Ectodermal cell (in vitro differentiated cells): ENCODE results near the gene CD200.

Experiments
- H3K27ac ChIP-seq: 2 replicates; pipeline ENCODE4 v1.7.0; 2013; ENCODE audit warnings: mild to moderate bottlenecking, low read depth, low read length; ENCODE audit not compliant: insufficient read depth, poor library complexity, severe bottlenecking
- H3K27me3 ChIP-seq: 2 replicates; pipeline ENCODE4 v1.7.0; 2013; ENCODE audit warnings: mild to moderate bottlenecking, low read length; ENCODE audit not compliant: insufficient read depth, control insufficient read depth, poor library complexity, severe bottlenecking
- H3K36me3 ChIP-seq: one replicate; pipeline ENCODE4 v1.7.0; 2013; ENCODE audit warnings: low read length; ENCODE audit not compliant: control insufficient read depth, insufficient read depth
- H3K4me1 ChIP-seq: one replicate; pipeline ENCODE4 v1.7.0; 2013; ENCODE audit warnings: low read length; ENCODE audit not compliant: control insufficient read depth, insufficient read depth
- H3K4me3 ChIP-seq: 2 replicates; pipeline ENCODE4 v1.7.0; 2013; ENCODE audit warnings: low read depth, low read length, control low read depth; ENCODE audit not compliant: insufficient read depth
- H3K9me3 ChIP-seq: 2 replicates; pipeline ENCODE4 v1.7.0; 2013; ENCODE audit warnings: mild to moderate bottlenecking, low read length, moderate library complexity; ENCODE audit not compliant: control insufficient read depth
- WGBS, 2 experiments: methylation state at CpG; one replicate each; pipeline ENCODE4 v1.1.7; 2013; ENCODE audit warnings: missing lambda C conversion rate in 2 of 2; 5-methylcytosine and 5-hydroxymethylcytosine counted together

CD200 gene

DNA sequence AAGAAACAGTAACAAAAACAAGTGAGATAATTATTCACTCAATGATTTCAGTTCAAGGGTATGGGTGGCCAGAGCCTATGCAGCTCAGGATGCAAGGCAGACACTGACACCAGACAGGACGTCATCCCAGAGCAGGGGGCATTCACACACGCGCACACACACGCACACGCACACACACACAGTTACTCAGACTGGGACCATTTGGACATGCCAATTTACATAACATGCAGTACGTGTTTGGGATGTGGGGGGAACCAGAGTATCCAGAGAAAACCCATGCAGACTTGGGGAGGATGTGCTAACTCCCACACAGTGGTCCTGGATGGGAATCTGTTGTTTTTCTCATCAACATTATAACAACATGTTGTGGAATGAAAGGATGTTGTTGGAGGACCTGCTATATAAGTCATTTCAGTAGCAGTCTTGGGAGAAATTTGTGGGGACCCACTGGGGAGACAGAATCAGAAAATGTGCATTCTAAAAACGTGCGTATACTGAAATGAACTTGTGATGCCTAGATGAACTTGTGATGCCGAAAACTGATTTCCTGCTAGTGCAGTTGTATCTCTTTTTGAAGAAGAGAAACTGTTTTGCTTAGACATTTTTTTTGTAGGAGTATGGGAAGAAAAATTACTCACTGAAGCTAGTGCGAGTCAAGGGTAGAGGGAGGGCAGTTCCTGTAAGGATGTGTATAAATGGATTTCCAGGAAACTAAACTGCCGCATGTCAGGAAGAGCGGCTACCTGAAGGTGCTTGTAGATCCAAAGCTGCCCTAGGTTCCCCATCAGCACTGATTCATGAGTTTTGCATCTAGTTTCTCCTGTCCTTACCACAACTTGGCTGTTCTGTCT, 25.2 kb downstream of the CD200 start:
- Histone ChIP-seq H3K9me3 (no peaks in the 10 kb centered on the region), H3K4me3 (no peak overlapping the region), H3K27ac (no peak overlapping the region), H3K4me1 (peaks cover 9% of the 10 kb centered on the region), H3K36me3 (peaks cover 15% of the 10 kb centered on the region), H3K27me3 (no peaks in the 10 kb centered on the region)
- 96 to 97% methylated on average over 12 of the region's 12 CpGs for WGBS, 2 experiments

- H3K27me3 ChIP-seq = no peaks in the 10 kb centered on the region
- no peaks in the 10 kb centered on the region for H3K9me3 ChIP-seq
- no peak overlapping the region for H3K27ac ChIP-seq
- 94 to 100% methylated on average over 2 of the region's 2 CpGs for WGBS, 2 experiments
- no peaks in the 10 kb centered on the region for H3K4me1 ChIP-seq
- H3K36me3 ChIP-seq = peaks cover 15% of the 10 kb centered on the region
- no peak overlapping the region for H3K4me3 ChIP-seq
Measured at GRCh38 chr3:112360561-112360960, 27.6 kb downstream of the CD200 start.

DNA sequence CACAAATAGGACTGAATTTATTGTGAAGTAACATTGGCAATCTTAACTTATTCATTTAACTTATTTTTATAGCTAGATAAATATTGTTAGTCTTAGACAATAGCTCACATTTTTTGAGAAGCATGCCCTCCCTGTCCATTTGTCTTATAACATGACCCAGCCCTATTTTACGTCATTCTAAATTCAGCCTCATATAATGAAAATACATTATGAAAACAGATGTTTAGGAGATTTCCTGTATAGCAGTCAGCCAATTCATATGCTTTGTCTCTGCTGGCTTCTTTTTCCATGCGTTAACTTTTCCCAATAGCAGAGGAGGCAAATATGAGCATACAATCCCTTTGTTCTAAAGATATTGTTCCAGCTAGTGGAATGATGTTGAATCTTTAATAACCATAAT, 29.3 kb downstream of the CD200 start:
- H3K27ac ChIP-seq = no peak overlapping the region
- H3K4me3 ChIP-seq = no peak overlapping the region
- no peaks in the 10 kb centered on the region for H3K27me3 ChIP-seq
- H3K36me3 ChIP-seq = peaks cover 15% of the 10 kb centered on the region
- H3K9me3 ChIP-seq = no peaks in the 10 kb centered on the region
- H3K4me1 ChIP-seq = no peaks in the 10 kb centered on the region
- 91 to 100% methylated on average over 1 of the region's 2 CpGs for WGBS, 2 experiments

GRCh38 chr3:112364291-112364690, 31.3 kb downstream of the CD200 start:
- Histone ChIP-seq H3K36me3 (peaks cover 12% of the 10 kb centered on the region), H3K9me3 (no peaks in the 10 kb centered on the region), H3K4me1 (no peaks in the 10 kb centered on the region), H3K4me3 (no peak overlapping the region), H3K27ac (no peak overlapping the region), H3K27me3 (no peaks in the 10 kb centered on the region)
- no CpG with 5 or more reads among the region's 1 CpG for WGBS, 2 experiments

GRCh38 chr3:112365035-112365434, 32.1 kb downstream of the CD200 start:
- H3K4me1 ChIP-seq = no peaks in the 10 kb centered on the region
- no peak overlapping the region for H3K4me3 ChIP-seq
- H3K27ac ChIP-seq = no peak overlapping the region
- H3K36me3 ChIP-seq = peaks cover 12% of the 10 kb centered on the region
- H3K9me3 ChIP-seq = no peaks in the 10 kb centered on the region
- H3K27me3 ChIP-seq = no peaks in the 10 kb centered on the region
- whole genome bisulfite sequencing, 2 experiments = 88 to 100% methylated on average over 2 of the region's 2 CpGs

- 92 to 93% methylated on average over 3 of the region's 3 CpGs for WGBS, 2 experiments
Measured at GRCh38 chr3:112365636-112366035, 32.7 kb downstream of the CD200 start.

DNA sequence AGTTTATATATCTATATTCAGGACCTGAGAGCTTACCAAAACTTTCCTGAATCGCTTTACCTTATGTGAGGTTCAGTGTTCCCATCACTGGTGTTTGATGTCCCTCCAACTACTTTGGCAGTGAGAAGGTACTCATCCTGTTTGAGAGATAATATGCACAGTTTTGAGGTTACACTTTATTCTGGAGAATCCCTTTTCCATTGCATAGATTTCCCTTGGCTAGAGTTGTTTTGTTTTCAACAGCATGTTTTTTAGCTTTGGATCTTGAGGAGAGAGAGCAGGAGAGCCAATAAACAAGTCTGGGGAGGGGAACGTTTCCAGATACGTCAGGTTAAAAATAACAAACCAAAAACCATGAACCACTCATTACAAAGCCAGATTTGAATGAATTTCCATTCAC, 33.6 kb downstream of the CD200 start:
- H3K27me3 ChIP-seq = no peaks in the 10 kb centered on the region
- H3K4me3 ChIP-seq = no peak overlapping the region
- 96 to 97% methylated on average over 3 of the region's 3 CpGs for WGBS, 2 experiments
- no peaks in the 10 kb centered on the region for H3K9me3 ChIP-seq
- H3K36me3 ChIP-seq = peaks cover 9% of the 10 kb centered on the region
- H3K4me1 ChIP-seq = no peaks in the 10 kb centered on the region
- no peak overlapping the region for H3K27ac ChIP-seq

More at GRCh38 chr3:112365636-112366035, 32.7 kb downstream of the CD200 start:
- Histone ChIP-seq H3K36me3 (peaks cover 12% of the 10 kb centered on the region), H3K27ac (no peak overlapping the region), H3K4me3 (no peak overlapping the region), H3K9me3 (no peaks in the 10 kb centered on the region), H3K27me3 (no peaks in the 10 kb centered on the region), H3K4me1 (no peaks in the 10 kb centered on the region)

DNA sequence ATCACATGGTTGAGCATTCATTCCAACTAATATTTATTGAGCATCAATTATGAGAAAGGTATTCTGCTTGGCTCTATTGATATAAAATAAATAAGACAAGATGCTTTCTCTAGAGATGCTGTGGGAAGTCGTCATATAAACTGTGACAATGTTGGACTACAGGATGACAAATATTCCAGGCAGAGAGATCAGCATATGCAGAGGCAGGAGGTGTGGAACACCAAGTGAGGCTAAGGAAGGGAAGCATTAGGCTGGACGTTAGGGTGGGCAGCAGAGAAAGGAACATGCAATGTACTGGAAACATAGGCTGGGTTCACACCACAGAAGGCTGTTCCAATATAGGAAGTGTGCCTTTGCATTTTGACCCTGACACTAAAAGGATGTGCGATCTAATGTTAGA, 38.6 kb downstream of the CD200 start:
- H3K27ac ChIP-seq = no peak overlapping the region
- H3K4me1 ChIP-seq = no peaks in the 10 kb centered on the region
- no peak overlapping the region for H3K4me3 ChIP-seq
- H3K36me3 ChIP-seq = no peaks in the 10 kb centered on the region
- H3K27me3 ChIP-seq = no peaks in the 10 kb centered on the region
- H3K9me3 ChIP-seq = no peaks in the 10 kb centered on the region
- 85 to 91% methylated on average over 3 of the region's 3 CpGs for WGBS, 2 experiments

DNA sequence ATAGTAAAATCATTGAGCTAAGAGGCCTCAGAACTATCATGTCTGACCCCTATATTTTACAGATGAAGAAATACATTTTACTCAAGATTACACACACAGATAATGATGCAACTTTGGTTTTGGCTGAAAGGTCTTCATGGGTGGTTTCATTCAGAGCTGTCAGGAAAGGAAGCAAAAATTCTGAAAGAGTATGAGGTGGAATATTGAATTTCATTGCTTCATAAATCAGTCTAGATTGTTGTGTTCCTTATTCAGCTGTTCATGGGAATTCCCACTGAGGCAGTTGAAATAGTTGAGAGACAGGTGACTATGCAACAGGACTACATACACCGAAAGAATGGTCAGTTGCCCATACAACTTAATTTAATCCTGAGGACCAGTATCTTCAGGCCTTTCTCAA, 39.4 kb downstream of the CD200 start:
- H3K36me3 ChIP-seq = no peaks in the 10 kb centered on the region
- H3K27ac ChIP-seq = no peak overlapping the region
- no peaks in the 10 kb centered on the region for H3K4me1 ChIP-seq
- no peaks in the 10 kb centered on the region for H3K9me3 ChIP-seq
- no peak overlapping the region for H3K4me3 ChIP-seq
- H3K27me3 ChIP-seq = no peaks in the 10 kb centered on the region
- WGBS, 2 experiments = 100% methylated on average over 1 of the region's 1 CpG

DNA sequence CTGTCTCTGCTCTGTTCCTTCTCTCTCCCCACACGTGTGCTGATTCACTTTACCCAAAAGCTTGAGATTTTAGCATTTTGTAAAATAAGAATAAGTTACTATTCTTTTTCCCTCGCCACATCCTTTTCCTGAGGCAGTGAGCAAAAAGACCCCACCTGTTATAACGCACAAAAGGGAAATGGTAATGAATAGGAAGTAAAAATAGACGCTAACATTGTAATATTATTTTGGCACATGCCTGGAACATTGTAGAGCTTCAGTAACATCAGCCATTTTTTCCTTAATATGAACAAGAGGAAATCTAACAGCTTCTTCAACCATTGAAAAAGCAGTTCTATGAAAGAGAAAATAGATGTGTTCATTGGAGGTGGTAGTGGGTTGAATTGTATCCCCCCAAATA, 40.5 kb downstream of the CD200 start:
- Histone ChIP-seq H3K9me3 (no peaks in the 10 kb centered on the region), H3K27ac (no peak overlapping the region), H3K36me3 (no peaks in the 10 kb centered on the region), H3K27me3 (no peaks in the 10 kb centered on the region), H3K4me1 (no peaks in the 10 kb centered on the region), H3K4me3 (no peak overlapping the region)
- WGBS, 2 experiments = 90 to 100% methylated on average over 2 to 3 of the region's 4 CpGs
